HepG2 (cell line): ENCODE measurements around the gene IL36A.

Source experiments
- POLR2A ChIP-seq, 2 experiments: IDR thresholded peaks; 2 replicates each; pipeline ENCODE4 v1.6.1; 2011; ENCODE audit warnings: low read depth in 2 of 2, low read length in 2 of 2, mild to moderate bottlenecking in 1 of 2, moderate library complexity in 1 of 2; ENCODE audit not compliant: insufficient read depth in 1 of 2
- ZFX ChIP-seq: sonication (generic); formaldehyde crosslinking; IDR thresholded peaks from 2 replicates; pipeline ENCODE4 v1.4.0; 2020; ENCODE audit warnings: mild to moderate bottlenecking, low read depth, missing genetic modification reagents, moderate library complexity

- TF ChIP-seq ZFX (CRISPR knock-in tag) (no peak), POLR2A (IDR thresholded peaks at IDR 0.05; ENCODE audit: insufficient read depth in 1 of 2, low read depth in 2 of 2, low read length in 2 of 2) (no peak)
These were observed 48.8 kb downstream of the IL36A start for GRCh38 chr2:113054066-113054465.
